Breast epithelium (tissue), 4 donors: ENCODE measurements around the gene NAALADL2. TPM values are rescaled to one million over a fixed set of nuclear protein-coding genes. Genes with fewer than 3 reads are reported as not detected.

ENCODE experiments used
- DNase-seq, 2 donors: peaks; one replicate each; pipeline ENCODE4 v3.0.0-alpha.2; 2019; ENCODE audit warnings: low spot score in 2 of 2
- H3K27ac ChIP-seq, 2 donors: fragments of 200-600 bp; sonication (generic) in 1 of 2; one replicate each; pipeline ENCODE4 v1.5.1; 2016 to 2019; ENCODE audit warnings: mild to moderate bottlenecking in 1 of 2
- H3K27me3 ChIP-seq, 2 donors: fragments of 200-600 bp; sonication (generic) in 1 of 2; one replicate each; pipeline versions ENCODE4 v1.5.1 to v1.6.0; 2017 to 2019; ENCODE audit warnings: control low read depth in 1 of 2, mild to moderate bottlenecking in 1 of 2
- H3K36me3 ChIP-seq: fragments of 200-600 bp; one replicate; pipeline ENCODE4 v1.5.1; 2019
- H3K4me1 ChIP-seq, 2 donors: fragments of 200-600 bp; sonication (generic); one replicate each; pipeline ENCODE4 v1.5.1; 2016 to 2019; ENCODE audit warnings: control low read depth in 1 of 2
- H3K4me3 ChIP-seq, 3 donors: fragments of 200-600 bp; sonication (generic); 1 replicate in 2 of 3; 2 replicates in 1 of 3; pipeline ENCODE4 v1.5.1; 2016 to 2019; ENCODE audit warnings: mild to moderate bottlenecking in 3 of 3, moderate library complexity in 2 of 3
- H3K9me3 ChIP-seq, 2 donors: fragments of 200-600 bp; sonication (generic) in 1 of 2; one replicate each; pipeline ENCODE4 v1.5.1; 2016 to 2019; ENCODE audit warnings: control low read depth in 1 of 2
- CTCF ChIP-seq, 3 donors: fragments of 450-650 bp; IDR thresholded peaks; one replicate each; pipeline ENCODE4 v1.5.1; 2016 to 2017; ENCODE audit warnings: antibody characterized with exemption in 3 of 3, mild to moderate bottlenecking in 3 of 3, moderate library complexity in 3 of 3
- POLR2A ChIP-seq: fragments of 450-650 bp; IDR thresholded peaks from one replicate; pipeline ENCODE4 v1.6.1; 2016; ENCODE audit warnings: antibody characterized with exemption, mild to moderate bottlenecking, moderate library complexity
- POLR2AphosphoS5 ChIP-seq, 3 donors: sonication (generic); formaldehyde crosslinking; IDR thresholded peaks; one replicate each; pipeline ENCODE4 v1.6.1; 2017; ENCODE audit warnings: antibody characterized with exemption in 3 of 3
- intact Hi-C: fragments of 100-400 bp; cut with DNase I; formaldehyde crosslinking; loops from one replicate; pipeline ENCODE4 v1.15.1; 2023; ENCODE audit warnings: low total_unique reads
- total RNA-seq, 3 donors: library from RNA; depleted of rRNA; stranded (reverse); fragments of >200 nt; gene quantifications; one replicate each; pipeline ENCODE4 v1.1.0, GENCODE V29; 2016

NAALADL2 gene
- total RNA-seq, 3 donors from 2014 or later: 12.0 to 69.5 (median 53.9) TPM

GRCh38 chr3:175430983-175431773 is 572.0 kb downstream of the NAALADL2 start:
- DNase-seq: no peak
- H3K9me3 ChIP-seq: no peaks in the 10 kb centered on the region
- no peak overlapping the region for H3K27ac ChIP-seq
- no peaks in the 10 kb centered on the region for H3K36me3 ChIP-seq
- H3K4me3 ChIP-seq: no peak overlapping the region
- no peaks in the 10 kb centered on the region for H3K27me3 ChIP-seq
- intact Hi-C loops: no loop called here
- H3K4me1 ChIP-seq: no peaks in the 10 kb centered on the region
- TF ChIP-seq CTCF (IDR thresholded peaks at IDR 0.05) (no peak), POLR2AphosphoS5 (IDR thresholded peaks at IDR 0.05) (no peak), POLR2A (no peak)

DNA sequence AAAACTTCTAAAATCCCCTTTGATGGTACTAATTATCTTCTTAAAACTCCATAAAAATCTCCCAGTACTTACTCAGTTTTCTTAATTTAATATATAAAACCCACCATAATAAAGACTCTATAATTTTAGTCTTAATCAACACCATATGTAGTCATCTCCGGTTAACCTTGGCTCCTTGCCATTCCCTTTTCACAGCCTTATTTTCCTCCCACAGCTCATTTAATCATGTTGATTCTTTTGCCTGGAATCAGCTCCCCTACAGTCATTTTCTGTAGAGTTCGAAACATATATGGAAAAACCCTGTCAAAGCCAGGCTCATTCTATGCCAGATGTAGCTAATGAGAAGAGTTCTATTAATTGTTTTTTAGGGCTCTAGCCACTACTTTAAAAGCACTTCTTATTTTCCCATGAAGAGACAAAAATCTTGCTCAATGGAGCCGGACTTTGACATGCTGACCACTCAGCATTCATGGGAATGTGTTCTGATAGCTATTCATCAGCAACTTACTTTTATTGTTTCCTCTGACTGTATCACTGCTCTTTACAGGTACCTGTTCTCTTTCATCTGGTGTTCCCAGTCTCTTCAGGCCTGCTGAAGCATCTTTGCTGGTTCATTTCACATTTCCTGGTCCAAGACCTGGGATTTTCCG is 573.4 kb downstream of the NAALADL2 start:
- H3K27ac ChIP-seq: no peak overlapping the region
- intact Hi-C loops: no loop called here
- H3K9me3 ChIP-seq: no peaks in the 10 kb centered on the region
- no peaks in the 10 kb centered on the region for H3K27me3 ChIP-seq
- no peak for DNase-seq
- no peaks in the 10 kb centered on the region for H3K36me3 ChIP-seq
- H3K4me3 ChIP-seq: no peak overlapping the region
- H3K4me1 ChIP-seq: no peaks in the 10 kb centered on the region
- TF ChIP-seq POLR2A (no peak), CTCF (IDR thresholded peaks at IDR 0.05) (no peak), POLR2AphosphoS5 (IDR thresholded peaks at IDR 0.05) (no peak)

DNA sequence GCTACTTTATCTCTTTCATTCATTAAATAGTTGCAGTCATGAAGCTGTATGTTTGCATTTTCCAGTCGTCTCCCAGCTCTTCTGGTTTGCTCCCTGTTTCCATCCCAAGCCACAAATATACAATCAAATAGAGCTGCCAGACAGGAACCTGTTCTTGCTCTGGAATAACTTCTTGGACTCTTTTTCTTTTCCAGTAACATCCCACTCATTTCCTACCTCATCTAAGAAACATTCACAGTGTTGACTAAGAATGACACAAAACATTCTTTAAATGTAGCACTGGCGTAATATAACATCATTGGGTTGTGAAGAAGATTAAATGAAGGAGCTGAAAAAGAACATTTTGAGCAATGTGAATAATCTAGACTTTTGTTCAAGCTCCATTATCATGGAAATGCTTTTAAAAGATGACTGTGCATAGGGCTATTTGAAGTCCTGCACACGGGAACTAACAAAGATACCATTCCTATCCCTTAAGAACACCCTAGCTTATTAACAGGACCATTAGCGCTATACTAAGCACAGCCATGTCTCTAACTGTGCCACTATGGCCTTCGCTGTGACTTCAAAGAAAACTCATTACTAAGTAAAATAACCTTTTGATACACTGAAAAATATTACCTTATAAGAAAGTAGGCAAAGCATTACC is 574.0 kb downstream of the NAALADL2 start:
- H3K4me3 ChIP-seq: no peak overlapping the region
- intact Hi-C loops: no loop called here
- no peaks in the 10 kb centered on the region for H3K4me1 ChIP-seq
- no peaks in the 10 kb centered on the region for H3K36me3 ChIP-seq
- TF ChIP-seq CTCF (IDR thresholded peaks at IDR 0.05): no peak
- TF ChIP-seq POLR2AphosphoS5 (IDR thresholded peaks at IDR 0.05): no peak
- TF ChIP-seq POLR2A: no peak
- H3K9me3 ChIP-seq: no peaks in the 10 kb centered on the region
- no peak overlapping the region for H3K27ac ChIP-seq
- H3K27me3 ChIP-seq: no peaks in the 10 kb centered on the region
- no peak for DNase-seq

DNA sequence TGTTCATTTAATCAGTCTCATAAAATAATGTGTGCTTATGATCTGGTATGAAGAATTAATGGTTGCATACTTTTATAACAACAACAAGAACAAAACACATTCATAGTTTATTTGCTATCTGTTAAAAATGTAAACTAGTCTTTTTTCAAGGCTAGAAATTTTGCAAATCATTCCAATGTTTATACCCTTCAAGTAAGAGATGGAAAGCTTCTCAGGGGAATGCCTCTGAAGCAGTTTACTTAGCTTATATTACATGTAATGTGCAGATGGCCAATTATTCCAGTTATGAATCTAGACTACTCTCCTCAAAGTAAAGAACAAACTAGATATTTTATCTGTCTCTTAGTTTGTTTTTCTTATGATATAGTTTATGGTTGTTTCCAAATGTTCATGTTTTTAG is 575.4 kb downstream of the NAALADL2 start:
- Histone ChIP-seq H3K9me3 (no peaks in the 10 kb centered on the region), H3K4me1 (no peaks in the 10 kb centered on the region), H3K4me3 (no peak overlapping the region), H3K27me3 (no peaks in the 10 kb centered on the region), H3K36me3 (no peaks in the 10 kb centered on the region), H3K27ac (no peak overlapping the region)
- DNase-seq: no peak
- intact Hi-C loops: no loop called here
- TF ChIP-seq POLR2A: no peak
- TF ChIP-seq CTCF (IDR thresholded peaks at IDR 0.05): no peak
- TF ChIP-seq POLR2AphosphoS5 (IDR thresholded peaks at IDR 0.05): no peak

GRCh38 chr3:175443682-175444081 is 584.5 kb downstream of the NAALADL2 start:
- Histone ChIP-seq H3K4me1 (no peaks in the 10 kb centered on the region), H3K27ac (no peak overlapping the region), H3K9me3 (no peaks in the 10 kb centered on the region), H3K4me3 (no peak overlapping the region), H3K36me3 (no peaks in the 10 kb centered on the region), H3K27me3 (no peaks in the 10 kb centered on the region)
- intact Hi-C loops: no loop called here
- DNase-seq: no peak
- TF ChIP-seq POLR2AphosphoS5 (IDR thresholded peaks at IDR 0.05) (no peak), CTCF (IDR thresholded peaks at IDR 0.05) (no peak), POLR2A (no peak)
